ENCODE measurements around the gene LIMA1. TPM values are rescaled to one million over a fixed set of nuclear protein-coding genes. Genes with fewer than 3 reads are reported as not detected.
"Not testable (repeated sequence)": the region's sequence is repeated elsewhere in the genome, so short reads cannot be mapped to it uniquely, and the experiment has no call there.

LIMA1 gene
- total and polyA plus RNA-seq, 4 donors: 35.9 to 177 (median 140) TPM

- 72% methylated on average over 9 of the region's 9 CpGs for WGBS, 2 donors
These were observed 35.7 kb downstream of the LIMA1 start for GRCh38 chr12:50247665-50248064.

GRCh38 chr12:50246873-50247612 is 36.3 kb downstream of the LIMA1 start:
- Histone ChIP-seq H3K27ac (ENCODE audit: low read depth in 1 of 2, low read length in 2 of 2) (peak overlapping the region; percentile 70 to 89), H3K9me3 (ENCODE audit: control insufficient read depth, low read length) (no peaks in the 10 kb centered on the region), H3K27me3 (ENCODE audit: control insufficient read depth in 1 of 2, insufficient read depth in 2 of 2, low read length in 1 of 2) (no peaks in the 10 kb centered on the region), H3K36me3 (ENCODE audit: control insufficient read depth in 1 of 2, insufficient read depth in 2 of 2, low read length in 1 of 2) (no peaks in the 10 kb centered on the region), H3K4me1 (ENCODE audit: control insufficient read depth in 1 of 2, insufficient read depth in 2 of 2, low read length in 2 of 2) (peaks cover 7 to 10% of the 10 kb centered on the region in 2 donors), H3K4me3 (ENCODE audit: low read length in 2 of 2) (no peak overlapping the region)
- intact Hi-C loops (cut with DNase I): loop anchor here (1.0 to 5.0 kb wide), 3 partner anchors 26 to 36 kb away; partner anchors contain the start of gene LIMA1 (in 2 of the 2)
- peak; percentile 83 for ATAC-seq (ENCODE audit: low FRiP score)
- WGBS, 2 donors: 0 to 1% methylated on average over 3 of the region's 3 CpGs
- DNase-seq: peak; percentile 91 to 93

More at GRCh38 chr12:50247665-50248064, 35.7 kb downstream of the LIMA1 start:
- H3K27me3 ChIP-seq (ENCODE audit: control insufficient read depth in 1 of 2, insufficient read depth in 2 of 2, low read length in 1 of 2); H3K4me1 ChIP-seq (ENCODE audit: control insufficient read depth in 1 of 2, insufficient read depth in 2 of 2, low read length in 2 of 2); H3K4me3 ChIP-seq (ENCODE audit: low read length in 2 of 2); DNase-seq; ATAC-seq (ENCODE audit: low FRiP score); H3K9me3 ChIP-seq (ENCODE audit: control insufficient read depth, low read length); H3K36me3 ChIP-seq (ENCODE audit: control insufficient read depth in 1 of 2, insufficient read depth in 2 of 2, low read length in 1 of 2): not testable (repeated sequence)
- H3K27ac ChIP-seq (ENCODE audit: low read depth in 1 of 2, low read length in 2 of 2): peak overlapping the region; percentile 28 to 71
- intact Hi-C loops (cut with DNase I): loop anchor here (1.0 to 5.0 kb wide), 4 partner anchors 27 to 57 kb away; partner anchors contain the start of gene LIMA1 (in 2 of the 2)

- intact Hi-C loops (cut with DNase I): loop anchor here (2.0 to 5.0 kb wide), 2 partner anchors 26 to 36 kb away; partner anchors contain the start of gene LIMA1 (in 1 of the 2)
- no peak overlapping the region for H3K4me3 ChIP-seq (ENCODE audit: low read length in 2 of 2)
- H3K9me3 ChIP-seq (ENCODE audit: control insufficient read depth, low read length): no peaks in the 10 kb centered on the region
- no peak for ATAC-seq (ENCODE audit: low FRiP score)
- 46 to 52% methylated on average over 7 of the region's 7 CpGs for WGBS, 2 donors
- H3K4me1 ChIP-seq (ENCODE audit: control insufficient read depth in 1 of 2, insufficient read depth in 2 of 2, low read length in 2 of 2): peaks cover 7 to 10% of the 10 kb centered on the region in 2 donors
- no peaks in the 10 kb centered on the region for H3K36me3 ChIP-seq (ENCODE audit: control insufficient read depth in 1 of 2, insufficient read depth in 2 of 2, low read length in 1 of 2)
- no peak for DNase-seq
- no peaks in the 10 kb centered on the region for H3K27me3 ChIP-seq (ENCODE audit: control insufficient read depth in 1 of 2, insufficient read depth in 2 of 2, low read length in 1 of 2)
- H3K27ac ChIP-seq (ENCODE audit: low read depth in 1 of 2, low read length in 2 of 2): peak overlapping the region; percentile 70 to 89
These were observed 37.0 kb downstream of the LIMA1 start for GRCh38 chr12:50246197-50246865.

GRCh38 chr12:50243507-50243906 is 39.8 kb downstream of the LIMA1 start:
- no peaks in the 10 kb centered on the region for H3K36me3 ChIP-seq (ENCODE audit: control insufficient read depth in 1 of 2, insufficient read depth in 2 of 2, low read length in 1 of 2)
- ATAC-seq (ENCODE audit: low FRiP score) (no peak), DNase-seq (no peak)
- no peak overlapping the region for H3K4me3 ChIP-seq (ENCODE audit: low read length in 2 of 2)
- WGBS, 2 donors: 13 to 25% methylated on average over 1 of the region's 1 CpG
- H3K27ac ChIP-seq (ENCODE audit: low read depth in 1 of 2, low read length in 2 of 2): peak overlapping the region; percentile 86 to 98
- no peaks in the 10 kb centered on the region for H3K9me3 ChIP-seq (ENCODE audit: control insufficient read depth, low read length)
- intact Hi-C loops (cut with DNase I): no loop called here
- H3K4me1 ChIP-seq (ENCODE audit: control insufficient read depth in 1 of 2, insufficient read depth in 2 of 2, low read length in 2 of 2): peaks cover 6% of the 10 kb centered on the region in 2 donors
- H3K27me3 ChIP-seq (ENCODE audit: control insufficient read depth in 1 of 2, insufficient read depth in 2 of 2, low read length in 1 of 2): no peaks in the 10 kb centered on the region

GRCh38 chr12:50242751-50243191 is 40.5 kb downstream of the LIMA1 start:
- DNase-seq (no peak), ATAC-seq (ENCODE audit: low FRiP score) (no peak)
- H3K27me3 ChIP-seq (ENCODE audit: control insufficient read depth in 1 of 2, insufficient read depth in 2 of 2, low read length in 1 of 2): no peaks in the 10 kb centered on the region
- H3K4me1 ChIP-seq (ENCODE audit: control insufficient read depth in 1 of 2, insufficient read depth in 2 of 2, low read length in 2 of 2): peaks cover 4 to 5% of the 10 kb centered on the region in 2 donors
- no peak overlapping the region for H3K4me3 ChIP-seq (ENCODE audit: low read length in 2 of 2)
- no peaks in the 10 kb centered on the region for H3K9me3 ChIP-seq (ENCODE audit: control insufficient read depth, low read length)
- 24 to 37% methylated on average over 1 of the region's 1 CpG for WGBS, 2 donors
- H3K27ac ChIP-seq (ENCODE audit: low read depth in 1 of 2, low read length in 2 of 2): peak overlapping the region; percentile 91 to 98
- intact Hi-C loops (cut with DNase I): no loop called here
- H3K36me3 ChIP-seq (ENCODE audit: control insufficient read depth in 1 of 2, insufficient read depth in 2 of 2, low read length in 1 of 2): no peaks in the 10 kb centered on the region

GRCh38 chr12:50241178-50241577 is 42.1 kb downstream of the LIMA1 start:
- no peaks in the 10 kb centered on the region for H3K27me3 ChIP-seq (ENCODE audit: control insufficient read depth in 1 of 2, insufficient read depth in 2 of 2, low read length in 1 of 2)
- no peaks in the 10 kb centered on the region for H3K9me3 ChIP-seq (ENCODE audit: control insufficient read depth, low read length)
- no peak overlapping the region for H3K4me3 ChIP-seq (ENCODE audit: low read length in 2 of 2)
- no peaks in the 10 kb centered on the region for H3K36me3 ChIP-seq (ENCODE audit: control insufficient read depth in 1 of 2, insufficient read depth in 2 of 2, low read length in 1 of 2)
- ATAC-seq (ENCODE audit: low FRiP score) (no peak), DNase-seq (no peak)
- intact Hi-C loops (cut with DNase I): no loop called here
- H3K27ac ChIP-seq (ENCODE audit: low read depth in 1 of 2, low read length in 2 of 2): peak overlapping the region; percentile 57 to 87
- WGBS, 2 donors: 91 to 92% methylated on average over 1 of the region's 1 CpG
- peaks cover under 1 to 3% of the 10 kb centered on the region in 2 donors for H3K4me1 ChIP-seq (ENCODE audit: control insufficient read depth in 1 of 2, insufficient read depth in 2 of 2, low read length in 2 of 2)

- Histone ChIP-seq H3K36me3 (ENCODE audit: control insufficient read depth in 1 of 2, insufficient read depth in 2 of 2, low read length in 1 of 2) (no peaks in the 10 kb centered on the region), H3K27me3 (ENCODE audit: control insufficient read depth in 1 of 2, insufficient read depth in 2 of 2, low read length in 1 of 2) (no peaks in the 10 kb centered on the region), H3K27ac (ENCODE audit: low read depth in 1 of 2, low read length in 2 of 2) (peak overlapping the region; percentile 12 to 87), H3K9me3 (ENCODE audit: control insufficient read depth, low read length) (no peaks in the 10 kb centered on the region), H3K4me1 (ENCODE audit: control insufficient read depth in 1 of 2, insufficient read depth in 2 of 2, low read length in 2 of 2) (peaks cover 0 to 3% of the 10 kb centered on the region in 2 donors), H3K4me3 (ENCODE audit: low read length in 2 of 2) (no peak overlapping the region)
- WGBS, 2 donors: 31 to 34% methylated on average over 1 of the region's 1 CpG
- DNase-seq: no peak
- intact Hi-C loops (cut with DNase I): no loop called here
- no peak for ATAC-seq (ENCODE audit: low FRiP score)
These were observed 42.6 kb downstream of the LIMA1 start for GRCh38 chr12:50240792-50241114.

GRCh38 chr12:50240096-50240791 is 43.1 kb downstream of the LIMA1 start:
- DNase-seq (no peak), ATAC-seq (ENCODE audit: low FRiP score) (no peak)
- WGBS, 2 donors: 91% methylated on average over 7 of the region's 7 CpGs
- Histone ChIP-seq H3K9me3 (ENCODE audit: control insufficient read depth, low read length) (no peaks in the 10 kb centered on the region), H3K27ac (ENCODE audit: low read depth in 1 of 2, low read length in 2 of 2) (peak overlapping the region; percentile 12 to 30), H3K36me3 (ENCODE audit: control insufficient read depth in 1 of 2, insufficient read depth in 2 of 2, low read length in 1 of 2) (no peaks in the 10 kb centered on the region), H3K4me1 (ENCODE audit: control insufficient read depth in 1 of 2, insufficient read depth in 2 of 2, low read length in 2 of 2) (peaks cover 0 to 3% of the 10 kb centered on the region in 2 donors), H3K27me3 (ENCODE audit: control insufficient read depth in 1 of 2, insufficient read depth in 2 of 2, low read length in 1 of 2) (no peaks in the 10 kb centered on the region), H3K4me3 (ENCODE audit: low read length in 2 of 2) (no peak overlapping the region)
- intact Hi-C loops (cut with DNase I): no loop called here
